Fibroblast of skin of right biceps (primary cell): ENCODE data around the gene SLAMF7.
"Not testable (repeated sequence)": the region's sequence is repeated elsewhere in the genome, so short reads cannot be mapped to it uniquely, and the experiment has no call there.

Experiments
- DNase-seq: peaks from one replicate; pipeline ENCODE4 v3.0.0-alpha.2; 2013

The SLAMF7 gene

DNA sequence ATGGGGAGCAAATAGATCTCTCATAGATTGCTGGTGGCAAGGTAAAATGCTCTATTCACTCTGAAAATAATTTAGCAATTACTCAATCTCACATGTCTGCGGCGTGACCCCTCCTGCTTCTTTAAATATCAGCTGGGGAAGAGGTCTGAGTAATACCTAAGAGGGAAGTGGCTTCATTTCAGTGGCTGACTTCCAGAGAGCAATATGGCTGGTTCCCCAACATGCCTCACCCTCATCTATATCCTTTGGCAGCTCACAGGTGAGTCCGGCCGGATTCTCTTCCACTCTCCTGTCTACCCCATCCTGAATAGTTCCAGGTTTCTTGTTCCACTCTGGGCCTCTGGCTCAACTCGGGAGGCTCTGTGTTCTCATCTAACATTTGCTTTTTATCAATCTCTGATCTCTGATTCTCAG is at the start of gene SLAMF7:
TSS of gene SLAMF7 (plus strand) at position 150 of the 414 bp plus-strand sequence. CDS start at position 205, 55 bp downstream.
- DNase-seq: no peak

GRCh38 chr1:160692390-160692789 is 46.7 kb upstream of the SLAMF7 start:
- DNase-seq: not testable (repeated sequence)

DNA sequence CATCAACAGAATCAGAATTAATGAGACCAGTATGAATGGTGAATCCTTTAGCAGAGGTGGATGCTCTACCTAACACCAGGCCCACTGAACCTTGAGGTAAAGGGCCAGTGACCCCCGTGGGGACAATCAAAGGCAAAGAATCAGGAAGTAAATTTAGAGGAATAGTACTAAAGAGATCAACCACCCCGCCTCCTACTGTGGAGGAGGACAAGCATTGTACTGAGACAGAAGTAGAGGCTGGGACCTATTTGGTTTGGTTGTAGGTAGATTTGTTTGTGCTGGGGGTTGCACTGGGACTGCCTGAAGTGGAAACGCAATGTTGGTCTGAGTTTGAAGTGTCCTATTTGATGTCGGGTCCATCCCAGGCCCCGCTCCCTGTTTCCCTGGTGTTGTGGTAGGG is 36.9 kb upstream of the SLAMF7 start:
- DNase-seq: no peak

GRCh38 chr1:160704250-160704649 is 34.8 kb upstream of the SLAMF7 start:
- no peak for DNase-seq

DNA sequence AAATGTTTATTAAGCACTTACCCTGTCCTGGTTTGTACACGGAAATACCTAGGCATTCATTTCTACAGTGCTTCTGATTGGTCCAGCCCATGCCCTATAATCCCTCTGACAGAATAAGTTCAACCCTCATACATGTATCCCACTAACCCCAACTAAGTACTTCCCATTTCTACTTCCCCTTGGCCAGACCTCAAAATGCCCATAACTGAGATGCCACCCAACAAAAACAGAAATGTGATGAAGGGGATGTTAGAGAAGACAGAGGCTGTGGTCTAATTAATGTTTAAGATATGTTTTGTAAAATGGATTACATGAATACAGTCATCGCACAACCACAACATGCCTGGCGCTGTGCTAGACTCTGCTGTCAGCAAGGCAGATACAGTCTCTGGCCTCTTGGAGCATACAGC is 33.8 kb upstream of the SLAMF7 start:
- not testable (repeated sequence) for DNase-seq

- DNase-seq: no peak
These were observed 33.3 kb upstream of the SLAMF7 start for GRCh38 chr1:160705742-160706141.

DNA sequence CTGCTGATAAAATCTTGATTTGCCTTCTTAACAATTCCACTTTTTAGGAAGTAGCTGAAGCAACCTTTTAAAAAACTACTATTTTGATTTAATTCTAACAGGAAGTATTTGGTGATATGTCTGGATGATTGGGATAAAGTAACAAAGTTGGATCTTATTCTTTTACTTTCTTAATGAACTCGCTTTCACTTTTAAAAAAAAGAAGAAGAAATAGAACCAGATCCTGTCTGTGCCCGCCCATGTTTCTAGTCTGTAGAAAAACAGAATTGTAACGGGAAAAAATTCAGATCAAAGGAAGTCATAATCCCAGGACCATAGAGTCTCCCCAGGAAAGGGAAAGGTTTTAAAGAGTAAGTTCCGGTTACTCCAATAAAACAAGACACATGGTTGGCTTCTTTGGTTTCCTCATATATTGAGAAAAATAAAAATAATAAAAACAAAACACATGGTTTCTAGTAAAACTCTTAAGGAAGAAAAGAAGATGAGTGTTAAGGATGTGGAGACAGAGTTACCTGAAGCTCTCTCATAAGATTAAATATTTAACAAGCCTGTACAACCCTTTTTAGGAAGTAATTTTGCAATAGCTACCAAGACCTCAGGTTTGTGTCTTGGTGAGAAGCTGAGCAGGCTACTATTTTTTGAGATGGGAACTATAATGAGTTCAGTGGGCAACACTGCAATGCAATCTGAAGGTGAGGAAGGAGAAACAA is 32.4 kb upstream of the SLAMF7 start:
- no peak for DNase-seq

GRCh38 chr1:160707236-160708064 is 31.6 kb upstream of the SLAMF7 start:
- DNase-seq: no peak

GRCh38 chr1:160708118-160708517 is 30.9 kb upstream of the SLAMF7 start:
- no peak for DNase-seq

DNA sequence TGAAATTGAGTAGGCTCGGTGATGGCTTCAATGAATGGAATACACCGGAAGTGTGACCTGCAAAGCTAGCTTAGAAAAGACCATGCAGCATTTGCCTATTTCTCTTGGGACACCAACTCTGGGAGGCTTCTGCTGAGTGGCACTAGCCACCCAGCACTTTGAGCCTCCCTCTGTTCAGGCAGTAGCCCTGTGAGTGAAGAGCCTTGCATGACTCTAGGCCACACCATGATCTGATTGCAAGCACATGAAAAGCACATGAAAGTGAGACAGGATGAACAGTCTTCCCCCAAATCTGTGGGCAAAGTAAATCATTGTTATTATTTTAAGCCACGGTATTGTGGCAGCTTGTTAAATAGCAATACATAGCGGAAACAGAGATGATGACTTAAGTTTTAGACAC is 30.2 kb upstream of the SLAMF7 start:
- no peak for DNase-seq

- no peak for DNase-seq
These were observed 29.3 kb upstream of the SLAMF7 start for GRCh38 chr1:160709715-160710114.

DNA sequence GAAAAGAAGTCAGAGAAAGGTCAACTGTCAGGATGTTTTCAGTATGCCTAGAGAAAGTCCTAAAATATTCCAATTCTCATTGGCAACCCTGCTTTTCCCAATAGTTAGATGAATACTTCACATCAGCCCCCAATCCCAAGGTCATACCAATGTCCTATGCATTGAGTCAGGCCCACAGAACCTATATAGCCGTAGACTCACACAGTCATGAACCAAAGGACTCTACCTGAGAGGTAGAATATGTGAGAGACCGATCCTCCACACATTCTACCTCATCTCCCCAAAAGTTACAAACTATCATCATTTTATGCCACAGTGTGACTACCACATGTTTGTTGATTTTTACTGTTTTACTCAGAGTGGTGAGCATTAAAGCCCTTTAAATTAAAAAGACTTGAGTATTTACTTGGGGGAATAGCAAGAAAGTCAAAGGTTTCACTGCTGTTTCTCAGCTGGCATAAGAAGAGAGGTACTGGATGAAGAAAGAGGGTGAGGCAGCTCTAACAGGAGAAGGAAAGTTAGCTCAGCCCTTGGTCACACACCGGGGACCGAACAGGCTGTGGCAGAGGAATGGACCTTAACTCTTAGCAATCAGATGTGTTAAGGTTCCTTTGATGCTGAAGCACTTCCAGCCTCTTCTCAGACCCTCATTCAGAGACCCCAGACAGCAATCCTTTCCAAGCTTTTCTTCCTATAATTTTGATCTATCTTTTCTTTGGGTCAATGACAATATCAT is 28.4 kb upstream of the SLAMF7 start:
- DNase-seq: no peak

DNA sequence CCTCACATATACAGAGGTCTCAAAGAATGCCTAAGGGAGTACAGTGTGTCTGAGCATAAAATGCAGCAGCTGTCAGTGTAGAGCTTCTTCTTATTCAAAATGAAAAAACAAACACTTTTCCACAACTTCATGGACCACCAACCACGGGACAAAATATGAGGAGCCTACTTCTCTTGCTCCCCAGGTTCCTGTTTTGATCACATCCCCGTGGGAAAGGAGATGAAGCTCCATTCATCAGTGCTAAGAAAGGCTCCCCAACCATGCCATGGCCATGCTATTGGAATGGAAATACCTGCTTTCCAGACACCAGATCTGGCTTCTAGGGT is 27.8 kb upstream of the SLAMF7 start:
- no peak for DNase-seq

DNA sequence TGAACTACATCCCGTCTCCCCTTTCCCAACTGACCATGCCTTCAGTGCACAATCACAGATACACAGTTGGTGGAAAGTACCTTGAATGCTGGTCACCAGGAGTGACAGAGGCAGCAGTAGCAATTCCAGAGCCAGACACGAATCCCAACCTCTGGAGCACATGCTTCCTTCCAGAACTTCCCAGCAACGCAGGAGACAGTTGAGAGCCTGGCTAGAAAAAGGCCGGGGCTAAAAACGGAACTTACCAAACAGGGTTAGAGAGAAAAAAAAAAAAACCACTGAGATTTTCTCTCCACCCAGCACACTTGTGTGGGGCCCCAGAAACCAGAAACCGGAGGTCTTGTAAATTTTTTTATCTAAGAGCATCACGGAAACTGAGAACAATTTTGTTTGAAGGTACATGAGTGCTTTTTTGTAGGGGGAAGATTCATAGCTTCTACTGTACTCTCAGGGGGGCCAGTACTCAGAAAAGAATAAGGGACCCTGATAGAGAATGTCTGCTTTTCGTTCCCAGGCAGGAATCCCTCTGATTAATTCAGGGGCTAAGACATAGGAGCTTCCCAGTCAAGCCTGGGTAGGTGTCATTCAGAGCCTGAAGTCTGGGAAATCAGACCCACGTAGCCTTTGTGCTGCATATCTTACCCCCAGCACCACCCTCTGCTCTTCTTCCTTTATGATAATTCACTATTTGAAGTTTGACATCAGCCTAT is 27.3 kb upstream of the SLAMF7 start, which contains the start of gene CD48:
TSS of gene CD48 (minus strand) at position 221 of the 710 bp plus-strand sequence. CDS start at position 162, 59 bp downstream.
- no peak for DNase-seq

DNA sequence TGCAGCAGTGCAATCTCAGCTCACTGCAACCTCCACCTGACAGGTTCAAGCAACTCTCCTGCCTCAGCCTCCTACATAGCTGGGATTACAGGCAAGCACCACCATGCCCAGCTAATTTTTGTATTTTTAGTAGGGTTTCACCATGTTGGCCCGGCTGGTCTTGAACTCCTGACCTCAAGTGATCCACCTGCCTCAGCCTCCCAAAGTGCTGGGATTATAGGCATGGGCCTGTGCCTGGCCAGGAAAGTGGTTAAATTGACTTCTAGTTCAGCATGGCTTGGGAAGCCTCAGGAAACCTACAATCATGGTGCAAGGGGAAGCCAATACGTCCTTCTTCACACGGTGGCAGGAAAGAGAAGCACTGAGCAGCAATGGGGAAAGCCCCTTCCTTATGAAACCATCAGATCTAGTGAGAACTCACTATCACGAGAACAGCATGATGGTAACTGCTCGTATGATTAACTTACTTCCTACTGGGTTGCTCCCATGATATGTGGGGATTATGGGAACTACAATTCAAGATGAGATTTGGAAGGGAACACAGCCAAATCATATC is 26.4 kb upstream of the SLAMF7 start:
- DNase-seq: not testable (repeated sequence)

DNA sequence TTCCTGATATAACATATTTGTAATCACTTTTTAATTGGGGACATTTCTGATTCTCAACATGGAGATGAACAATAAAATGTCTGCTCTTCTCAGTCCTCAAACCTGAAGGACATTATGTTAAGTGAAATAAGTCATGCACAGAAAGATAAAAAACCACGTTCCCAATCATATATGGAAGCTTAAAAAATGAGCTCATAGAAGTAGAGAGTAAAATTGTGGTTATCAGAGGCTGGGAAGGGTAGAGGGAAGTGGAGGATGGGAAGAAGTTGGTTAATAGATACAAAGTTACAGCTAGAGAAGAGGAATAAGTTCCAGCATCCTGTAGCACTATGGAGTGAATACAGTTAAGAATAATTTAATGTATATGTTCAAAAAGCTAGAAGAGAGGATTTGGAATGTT is 25.9 kb upstream of the SLAMF7 start:
- no peak for DNase-seq

DNA sequence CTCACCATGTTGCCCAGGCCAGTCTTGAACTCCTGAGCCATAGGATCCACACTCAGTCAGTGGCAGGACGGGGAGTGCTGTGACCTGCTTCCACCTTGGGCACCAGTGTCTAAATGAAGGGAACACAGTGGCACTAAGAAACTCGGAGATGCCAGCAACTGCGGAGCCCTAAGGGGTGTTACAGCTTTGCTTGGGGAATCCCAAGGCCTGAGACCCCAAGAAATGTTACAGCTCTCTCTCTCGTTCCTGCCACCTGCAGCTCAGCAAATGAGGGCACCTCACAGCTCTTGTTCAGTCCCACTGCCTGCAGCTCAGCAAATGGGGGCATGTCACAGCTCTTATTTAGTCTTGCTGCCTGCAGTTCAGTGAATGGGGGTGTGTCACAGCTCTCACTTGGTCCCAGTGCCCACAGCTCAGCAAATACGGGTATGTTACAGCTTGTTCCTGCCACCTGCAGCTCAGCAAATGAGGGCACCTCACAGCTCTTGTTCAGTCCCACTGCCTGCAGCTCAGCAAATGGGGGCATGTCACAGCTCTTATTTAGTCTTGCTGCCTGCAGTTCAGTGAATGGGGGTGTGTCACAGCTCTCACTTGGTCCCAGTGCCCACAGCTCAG is 24.9 kb upstream of the SLAMF7 start:
- not testable (repeated sequence) for DNase-seq

DNA sequence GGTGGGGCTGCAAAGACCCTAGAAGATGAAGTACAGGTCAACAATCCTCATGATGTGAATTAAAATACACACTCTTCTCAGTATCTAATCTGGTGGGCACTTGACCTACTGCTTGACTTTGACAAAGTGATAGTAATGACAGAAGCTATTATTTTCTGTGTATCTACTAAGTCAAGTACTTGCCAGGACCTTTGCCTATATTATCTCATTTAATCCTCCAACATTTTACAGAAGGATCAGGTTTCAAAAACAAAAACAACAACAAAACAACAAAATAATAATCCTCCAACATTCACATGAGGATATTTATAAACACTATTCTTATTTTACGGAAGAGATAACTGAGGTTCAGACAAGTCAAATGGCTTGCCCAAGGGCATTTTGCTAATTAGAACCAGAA is 23.0 kb upstream of the SLAMF7 start:
- no peak for DNase-seq

- DNase-seq: no peak
These were observed 21.7 kb upstream of the SLAMF7 start for GRCh38 chr1:160717306-160717705.

GRCh38 chr1:160718210-160718609 is 20.8 kb upstream of the SLAMF7 start:
- DNase-seq: no peak

- peak; percentile 26 for DNase-seq
These were observed 18.5 kb upstream of the SLAMF7 start for GRCh38 chr1:160720356-160721085.
